Measurements from ENCODE around the gene TOR1A. TPM values are rescaled to one million over a fixed set of nuclear protein-coding genes. Genes with fewer than 3 reads are reported as not detected.

TOR1A gene
- total RNA-seq, 1 experiment from 2014 or later: 32.2 TPM

GRCh38 chr9:129812385-129812784 is 11.6 kb downstream of the TOR1A start:
- no peak overlapping the region for H3K4me3 Mint-ChIP-seq (ENCODE audit: unreplicated experiment)
- no TSS peak for BruUV-seq (replicated peaks)
- intact Hi-C loops (cut with micrococcal nuclease; ENCODE audit: unreplicated experiment): no loop called here
- no peaks in the 10 kb centered on the region for H3K27me3 Mint-ChIP-seq (ENCODE audit: insufficient read depth, unreplicated experiment)
- H3K27ac Mint-ChIP-seq (ENCODE audit: unreplicated experiment): peak overlapping the region; percentile 61
- DNase-seq: no peak
- peaks cover 25% of the 10 kb centered on the region for H3K4me1 Mint-ChIP-seq (ENCODE audit: low read depth, unreplicated experiment)
- H3K9me3 Mint-ChIP-seq (ENCODE audit: unreplicated experiment): no peaks in the 10 kb centered on the region
- H3K36me3 Mint-ChIP-seq (ENCODE audit: insufficient read depth, unreplicated experiment): peaks cover 42% of the 10 kb centered on the region
- POLR2A ChIA-PET: interaction anchor here (0.5 to 1.1 kb wide), 2 partner anchors 9 to 22 kb away, joined by 3 read pairs; partner anchors contain the start of gene TOR1B
- peaks cover 3% of the 10 kb centered on the region; the same call in 1 of the 2 replicates for H3K36me3 ChIP-seq (ENCODE audit: control insufficient read depth, insufficient read depth, low read length)
- H3K27me3 ChIP-seq (replicated peaks; ENCODE audit: control insufficient read depth, insufficient read depth, low read length): no peaks in the 10 kb centered on the region
- H3K9me3 ChIP-seq: no peaks in the 10 kb centered on the region
- no peak overlapping the region for H3K4me3 ChIP-seq (ENCODE audit: low read depth, low read length)
- CTCF ChIA-PET: no interaction called here
- peaks cover 30% of the 10 kb centered on the region for H3K4me1 ChIP-seq
- TF ChIP-seq CTCF (IDR thresholded peaks at IDR 0.05; ENCODE audit: insufficient read depth in 1 of 2, low read depth in 1 of 2, low read length in 1 of 2, severe bottlenecking in 1 of 2, unreplicated experiment in 1 of 2): no peak

DNA sequence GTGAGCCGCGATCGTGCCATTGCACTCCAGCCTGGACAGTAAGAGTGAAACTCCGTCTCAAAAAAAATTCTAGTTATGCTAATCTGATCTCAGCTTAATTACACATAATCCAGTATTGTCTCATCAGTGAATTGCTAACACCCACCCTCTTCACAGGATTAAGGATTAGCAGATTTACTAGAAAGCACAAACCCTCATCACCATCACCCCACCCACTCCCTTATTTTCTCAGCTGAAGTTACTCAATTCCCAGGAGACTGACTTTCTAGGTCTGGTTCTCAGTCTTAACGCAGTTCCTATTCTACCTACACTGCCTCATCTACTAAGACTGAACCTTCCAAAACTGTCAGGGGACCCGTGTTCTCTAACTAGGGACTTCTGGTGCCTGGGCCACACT is 12.0 kb downstream of the TOR1A start:
- no peak for TF ChIP-seq CTCF (IDR thresholded peaks at IDR 0.05; ENCODE audit: insufficient read depth in 1 of 2, low read depth in 1 of 2, low read length in 1 of 2, severe bottlenecking in 1 of 2, unreplicated experiment in 1 of 2)
- H3K9me3 ChIP-seq: no peaks in the 10 kb centered on the region
- Mint-ChIP-seq H3K27ac (ENCODE audit: unreplicated experiment) (peak overlapping the region; percentile 61), H3K36me3 (ENCODE audit: insufficient read depth, unreplicated experiment) (peaks cover 42% of the 10 kb centered on the region), H3K9me3 (ENCODE audit: unreplicated experiment) (no peaks in the 10 kb centered on the region), H3K4me1 (ENCODE audit: low read depth, unreplicated experiment) (peaks cover 25% of the 10 kb centered on the region), H3K4me3 (ENCODE audit: unreplicated experiment) (no peak overlapping the region), H3K27me3 (ENCODE audit: insufficient read depth, unreplicated experiment) (no peaks in the 10 kb centered on the region)
- H3K27me3 ChIP-seq (replicated peaks; ENCODE audit: control insufficient read depth, insufficient read depth, low read length): no peaks in the 10 kb centered on the region
- H3K36me3 ChIP-seq (ENCODE audit: control insufficient read depth, insufficient read depth, low read length): peaks cover 3% of the 10 kb centered on the region; the same call in 1 of the 2 replicates
- DNase-seq: no peak
- ChIA-PET CTCF (no interaction called here), POLR2A (interaction anchor here (0.6 to 1.1 kb wide), 2 partner anchors 9 to 22 kb away, joined by 3 read pairs; partner anchors contain the start of gene TOR1B)
- H3K4me3 ChIP-seq (ENCODE audit: low read depth, low read length): no peak overlapping the region
- intact Hi-C loops (cut with micrococcal nuclease; ENCODE audit: unreplicated experiment): no loop called here
- peaks cover 30% of the 10 kb centered on the region for H3K4me1 ChIP-seq
- no TSS peak for BruUV-seq (replicated peaks)

GRCh38 chr9:129810788-129811187 is 13.1 kb downstream of the TOR1A start:
- Mint-ChIP-seq H3K4me1 (ENCODE audit: low read depth, unreplicated experiment) (peaks cover 25% of the 10 kb centered on the region), H3K9me3 (ENCODE audit: unreplicated experiment) (no peaks in the 10 kb centered on the region), H3K27me3 (ENCODE audit: insufficient read depth, unreplicated experiment) (no peaks in the 10 kb centered on the region), H3K36me3 (ENCODE audit: insufficient read depth, unreplicated experiment) (peaks cover 44% of the 10 kb centered on the region), H3K27ac (ENCODE audit: unreplicated experiment) (peak overlapping the region; percentile 35), H3K4me3 (ENCODE audit: unreplicated experiment) (peak overlapping the region; percentile 35)
- no peaks in the 10 kb centered on the region for H3K9me3 ChIP-seq
- ChIA-PET CTCF (interaction anchor here (0.8 to 1.0 kb wide), 2 partner anchors 58 to 187 kb away, joined by 3 read pairs; partner anchors contain the start of gene PTGES), POLR2A (interaction anchor here (0.5 kb wide), 1 partner anchor 10 kb away, joined by 3 read pairs; no protein-coding TSS in a partner anchor)
- peaks cover 1% of the 10 kb centered on the region; the same call in 1 of the 2 replicates for H3K36me3 ChIP-seq (ENCODE audit: control insufficient read depth, insufficient read depth, low read length)
- DNase-seq: no peak
- TSS peak; percentile 20 for BruUV-seq (replicated peaks)
- H3K4me1 ChIP-seq: peaks cover 30% of the 10 kb centered on the region
- H3K27me3 ChIP-seq (replicated peaks; ENCODE audit: control insufficient read depth, insufficient read depth, low read length): no peaks in the 10 kb centered on the region
- intact Hi-C loops (cut with micrococcal nuclease; ENCODE audit: unreplicated experiment): no loop called here
- H3K4me3 ChIP-seq (ENCODE audit: low read depth, low read length): no peak overlapping the region
- TF ChIP-seq CTCF (IDR thresholded peaks at IDR 0.05; ENCODE audit: insufficient read depth in 1 of 2, low read depth in 1 of 2, low read length in 1 of 2, severe bottlenecking in 1 of 2, unreplicated experiment in 1 of 2): no peak
